CD4-positive, alpha-beta T cell treated with Interleukin-6 for 4 hours (primary cell): ENCODE measurements around the gene NELL1.

Source experiments
- DNase-seq: peaks from one replicate; pipeline ENCODE4 v3.0.0-alpha.2; 2020; ENCODE audit warnings: mixed read lengths

Gene NELL1

DNA sequence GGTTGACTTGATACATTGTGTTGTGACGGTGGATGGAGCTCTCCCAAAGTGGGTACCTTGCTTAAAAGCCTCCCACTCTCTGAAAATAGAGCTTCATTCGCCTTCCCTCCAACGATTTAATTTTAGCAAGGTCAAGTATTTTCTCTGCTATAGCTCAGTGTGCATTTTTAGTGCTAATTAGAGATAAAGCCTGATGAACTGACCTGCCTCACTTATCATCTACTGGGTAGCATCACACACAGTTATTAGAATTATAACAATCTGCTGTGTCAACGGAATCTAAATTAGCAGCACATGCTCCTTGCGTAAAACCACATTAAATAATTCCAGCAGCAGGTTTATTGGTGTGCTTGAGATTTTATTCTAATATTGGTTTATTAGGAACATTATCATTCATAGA, 701.7 kb downstream of the NELL1 start:
- no peak for DNase-seq

- no peak for DNase-seq
These were observed 703.3 kb downstream of the NELL1 start for GRCh38 chr11:21372672-21373071.

- DNase-seq: no peak
These were observed 705.0 kb downstream of the NELL1 start for GRCh38 chr11:21374376-21374775.

DNA sequence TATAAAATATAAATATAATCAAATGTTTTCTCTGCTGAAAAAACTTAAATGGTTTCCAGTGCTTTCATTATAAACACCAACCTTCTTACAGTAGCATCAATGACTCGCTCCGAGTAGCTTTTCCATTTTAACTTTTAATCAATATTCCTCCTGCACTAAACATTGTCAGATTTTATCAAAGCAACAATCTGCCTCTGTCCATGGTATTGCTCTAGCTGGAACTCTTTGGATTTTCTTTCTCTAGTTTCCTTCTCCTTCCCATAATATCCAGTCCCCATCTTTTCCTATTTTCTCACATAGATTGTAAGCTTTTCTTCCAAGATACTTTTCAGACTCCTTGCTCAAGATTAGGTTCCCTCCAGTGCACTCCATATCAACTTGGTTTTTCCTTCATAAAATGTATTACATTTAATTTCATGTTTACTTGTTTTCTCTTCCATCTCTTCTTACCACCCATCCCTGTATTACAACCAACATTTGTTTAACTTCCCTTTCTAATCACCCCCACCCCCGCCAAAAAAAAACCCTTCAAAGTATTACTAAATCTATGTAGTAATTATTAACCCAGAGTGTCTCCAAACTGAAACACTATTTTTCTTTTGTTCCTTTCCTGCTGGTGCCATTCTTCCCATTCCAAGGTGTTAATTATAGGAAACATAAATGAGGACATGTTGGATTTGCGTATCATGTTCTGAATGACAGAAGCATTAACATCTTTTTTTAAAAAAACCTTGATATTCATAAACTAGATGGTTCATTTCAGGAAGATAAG, 716.5 kb downstream of the NELL1 start:
- no peak for DNase-seq

GRCh38 chr11:21390430-21390829, 721.0 kb downstream of the NELL1 start:
- no peak for DNase-seq

GRCh38 chr11:21396342-21397008, 727.1 kb downstream of the NELL1 start:
- no peak for DNase-seq

- DNase-seq: no peak
These were observed 728.8 kb downstream of the NELL1 start for GRCh38 chr11:21398195-21398594.

DNA sequence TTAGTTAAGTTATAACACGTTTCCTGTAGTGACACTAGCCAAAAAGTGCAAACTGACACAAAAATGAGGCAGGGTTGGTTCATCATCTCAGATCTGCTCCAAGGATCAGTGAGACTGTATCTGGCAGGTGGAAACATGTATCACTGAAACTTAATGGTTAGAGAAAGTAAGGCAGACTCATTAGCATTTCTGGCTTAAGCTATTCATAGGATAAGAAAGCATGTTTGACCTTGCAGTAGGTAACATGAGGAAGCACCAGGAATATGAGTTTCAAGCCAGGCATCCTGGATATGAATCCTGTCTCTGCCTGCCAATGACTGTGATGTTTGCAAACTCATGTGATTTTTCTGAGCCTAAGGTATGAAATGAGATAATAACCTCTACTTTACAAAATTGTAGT, 732.1 kb downstream of the NELL1 start:
- DNase-seq: no peak

GRCh38 chr11:21402274-21402673, 732.9 kb downstream of the NELL1 start:
- DNase-seq: no peak

GRCh38 chr11:21403069-21403468, 733.7 kb downstream of the NELL1 start:
- DNase-seq: no peak

DNA sequence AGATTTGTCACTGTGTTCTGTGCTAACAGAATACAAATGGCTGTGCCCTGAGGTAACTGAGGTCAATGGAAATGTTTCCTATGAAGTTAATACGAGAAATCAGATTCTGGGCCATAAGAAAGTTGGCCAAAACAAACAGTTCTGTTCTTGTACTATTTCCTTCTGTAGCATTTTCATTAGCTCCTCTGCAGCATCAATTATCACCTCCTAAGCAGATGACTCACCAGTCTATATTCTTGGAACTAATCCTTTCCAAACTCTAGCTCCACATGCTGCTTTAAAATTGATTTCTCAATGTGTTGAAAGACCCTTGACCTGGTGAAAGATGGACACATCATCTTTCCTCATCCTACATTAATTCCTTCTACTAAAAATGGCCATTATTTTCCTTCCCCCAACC, 736.0 kb downstream of the NELL1 start:
- DNase-seq: no peak

DNA sequence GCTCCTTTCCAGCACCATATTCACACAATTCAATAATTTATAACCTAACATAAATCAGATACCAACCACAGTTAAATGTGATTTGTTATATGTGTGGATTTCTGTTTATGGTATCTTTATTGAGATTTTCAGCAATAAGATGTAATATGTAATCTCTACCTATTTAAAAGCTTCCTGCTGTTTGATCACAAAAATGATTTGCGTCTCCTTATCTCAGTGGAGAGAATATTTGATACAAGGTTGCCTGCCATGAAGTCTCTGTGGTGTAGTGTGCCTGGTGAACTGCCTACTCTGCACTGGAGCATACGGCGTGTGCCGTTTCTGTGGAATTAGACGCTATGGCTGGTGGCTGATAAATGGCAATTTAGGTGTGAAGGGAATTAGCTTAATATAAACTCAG, 741.1 kb downstream of the NELL1 start:
- no peak for DNase-seq

GRCh38 chr11:21411104-21411503, 741.7 kb downstream of the NELL1 start:
- no peak for DNase-seq

- DNase-seq: no peak
These were observed 742.2 kb downstream of the NELL1 start for GRCh38 chr11:21411597-21411996.

GRCh38 chr11:21412652-21413383, 743.4 kb downstream of the NELL1 start:
- DNase-seq: no peak

GRCh38 chr11:21414953-21415352, 745.6 kb downstream of the NELL1 start:
- DNase-seq: no peak

GRCh38 chr11:21415606-21416005, 746.2 kb downstream of the NELL1 start:
- DNase-seq: no peak

DNA sequence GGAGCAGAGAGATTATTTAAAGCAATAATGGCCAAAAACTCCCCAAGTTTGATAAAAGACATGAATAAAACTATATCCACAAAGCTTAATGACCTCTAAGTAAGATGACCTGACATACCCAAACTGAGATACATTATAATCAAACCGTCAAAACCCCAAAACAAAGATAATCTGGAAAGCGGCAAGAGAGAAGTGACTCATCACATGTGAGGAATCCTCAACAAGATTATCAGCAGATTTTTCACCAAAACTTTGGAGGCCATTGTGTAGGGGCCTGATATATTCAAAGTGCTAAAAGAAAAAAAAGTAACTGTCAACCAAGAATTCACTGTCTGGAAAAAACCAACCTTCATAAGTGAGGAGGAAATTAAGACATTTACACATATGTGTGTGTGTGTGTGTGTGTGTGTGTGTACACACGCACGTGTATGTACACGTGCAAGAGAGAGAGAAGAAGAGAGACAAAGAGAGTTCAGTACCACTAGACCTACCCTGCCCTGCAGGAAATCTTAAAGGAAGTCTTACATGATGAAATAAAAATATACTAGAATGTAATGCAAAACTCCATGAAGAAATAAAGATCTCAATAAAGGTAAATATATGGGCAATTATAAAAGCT, 752.4 kb downstream of the NELL1 start:
- DNase-seq: no peak

GRCh38 chr11:21426931-21427330, 757.5 kb downstream of the NELL1 start:
- no peak for DNase-seq

DNA sequence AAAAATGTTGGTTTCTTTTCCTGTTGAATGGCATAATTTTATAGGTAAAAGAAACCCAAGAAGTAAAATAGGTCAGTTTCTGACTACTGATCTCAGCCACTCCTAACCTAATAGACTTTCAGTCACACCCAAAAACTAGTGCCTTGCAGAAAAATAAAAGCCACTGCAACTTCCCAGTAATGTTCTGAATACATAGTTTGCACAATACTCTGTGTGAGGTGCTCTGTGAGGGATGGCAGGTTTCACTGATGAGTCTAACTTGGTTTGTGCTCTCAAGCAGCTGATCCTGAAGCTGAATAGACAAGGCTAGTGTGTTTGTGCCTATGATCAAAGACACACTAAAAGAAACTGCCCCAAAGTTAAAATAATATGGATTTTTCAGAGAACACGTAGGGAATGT, 758.3 kb downstream of the NELL1 start:
- no peak for DNase-seq

DNA sequence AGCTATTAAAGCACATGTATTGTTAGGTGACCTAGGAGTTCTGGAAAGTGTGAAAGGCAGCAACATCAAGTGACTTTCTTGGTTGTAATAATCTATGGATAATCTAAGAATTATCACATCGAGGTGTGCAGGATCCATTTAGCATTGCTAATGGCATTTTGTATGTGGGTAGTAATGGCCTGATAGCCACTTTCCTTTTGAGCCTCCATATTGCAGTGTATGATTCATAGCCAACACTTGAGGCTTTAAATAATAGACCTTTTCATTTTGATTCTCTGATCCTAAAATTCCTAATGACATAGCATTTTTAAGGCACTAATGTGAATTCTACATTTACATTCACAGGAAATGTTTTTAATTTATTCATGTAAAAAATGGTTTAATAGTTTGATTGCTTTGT, 759.4 kb downstream of the NELL1 start:
- no peak for DNase-seq

DNA sequence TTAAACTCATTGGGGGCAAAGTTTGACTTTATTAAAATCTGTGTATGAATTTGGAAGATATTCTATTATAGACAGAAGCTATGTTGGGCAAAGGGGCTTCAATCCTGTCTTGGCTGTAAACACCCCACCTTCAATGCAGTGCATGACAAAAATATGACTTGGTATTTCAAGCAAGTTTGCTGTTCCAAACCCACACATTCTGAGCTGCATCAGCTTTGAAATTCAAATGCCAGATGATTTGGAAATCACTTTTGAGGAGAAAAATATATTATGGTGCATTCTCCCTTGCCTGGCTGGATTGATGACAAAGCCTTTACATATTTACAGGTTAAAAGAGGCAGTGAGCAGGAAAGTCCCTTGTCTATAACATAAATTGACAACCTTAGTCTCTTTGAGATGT, 760.0 kb downstream of the NELL1 start:
- DNase-seq: no peak

- DNase-seq: no peak
These were observed 761.2 kb downstream of the NELL1 start for GRCh38 chr11:21430537-21430936.
